ENCODE results near the gene KRT38. TPM values are rescaled to one million over a fixed set of nuclear protein-coding genes. Genes with fewer than 3 reads are reported as not detected.

Gene KRT38
- total and polyA plus RNA-seq, 4 donors = not detected

DNA sequence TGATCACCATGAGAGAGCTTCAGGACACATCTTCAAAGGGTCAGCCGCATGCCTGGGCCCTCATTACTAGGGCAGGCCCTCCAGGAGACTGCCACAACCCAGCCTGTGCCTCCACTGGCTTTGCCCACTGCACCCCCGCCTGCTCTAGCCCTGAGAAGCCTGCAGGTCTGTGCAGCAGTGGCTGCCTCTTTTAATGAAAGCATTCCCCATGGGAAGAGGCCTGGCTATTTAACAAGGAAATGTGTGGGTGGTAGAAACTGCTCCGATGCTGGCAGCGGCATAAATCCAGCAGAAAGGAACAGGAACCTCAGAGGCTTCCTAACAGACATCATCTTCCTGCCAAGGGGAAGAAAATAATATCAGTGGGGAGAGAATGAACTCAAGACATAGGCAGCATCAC lies 26.8 kb upstream of the KRT38 start:
- Histone ChIP-seq H3K36me3 (ENCODE audit: control insufficient read depth in 4 of 4, insufficient read depth in 3 of 4, low read depth in 1 of 4, low read length in 3 of 4) (no peaks in the 10 kb centered on the region), H3K4me1 (ENCODE audit: control insufficient read depth in 4 of 4, insufficient read depth in 4 of 4, low read length in 3 of 4) (no peaks in the 10 kb centered on the region), H3K9me3 (ENCODE audit: control insufficient read depth in 4 of 4, low read length in 3 of 4) (peaks cover 0 to 4% (median 0%) of the 10 kb centered on the region in 4 donors), H3K27me3 (ENCODE audit: control insufficient read depth in 4 of 4, insufficient read depth in 4 of 4, low read length in 3 of 4) (no peaks in the 10 kb centered on the region), H3K27ac (ENCODE audit: low read depth in 1 of 2, low read length in 2 of 2) (no peak overlapping the region), H3K9ac (ENCODE audit: low read depth in 1 of 2, low read length in 2 of 2) (no peak overlapping the region), H3K4me3 (ENCODE audit: low read depth in 1 of 3, low read length in 3 of 3) (no peak overlapping the region)
- TF ChIP-seq SP1 (IDR thresholded peaks at IDR 0.05) = no peak
- TF ChIP-seq RAD21 (IDR thresholded peaks at IDR 0.05) = no peak
- TF ChIP-seq HNF4A (conservative IDR thresholded peaks at IDR 0.05) = no peak
- TF ChIP-seq, protein P1, sequence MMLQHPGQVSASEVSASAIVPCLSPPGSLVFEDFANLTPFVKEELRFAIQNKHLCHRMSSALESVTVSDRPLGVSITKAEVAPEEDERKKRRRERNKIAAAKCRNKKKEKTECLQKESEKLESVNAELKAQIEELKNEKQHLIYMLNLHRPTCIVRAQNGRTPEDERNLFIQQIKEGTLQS (IDR thresholded peaks at IDR 0.05) = no peak
- TF ChIP-seq, protein P2, sequence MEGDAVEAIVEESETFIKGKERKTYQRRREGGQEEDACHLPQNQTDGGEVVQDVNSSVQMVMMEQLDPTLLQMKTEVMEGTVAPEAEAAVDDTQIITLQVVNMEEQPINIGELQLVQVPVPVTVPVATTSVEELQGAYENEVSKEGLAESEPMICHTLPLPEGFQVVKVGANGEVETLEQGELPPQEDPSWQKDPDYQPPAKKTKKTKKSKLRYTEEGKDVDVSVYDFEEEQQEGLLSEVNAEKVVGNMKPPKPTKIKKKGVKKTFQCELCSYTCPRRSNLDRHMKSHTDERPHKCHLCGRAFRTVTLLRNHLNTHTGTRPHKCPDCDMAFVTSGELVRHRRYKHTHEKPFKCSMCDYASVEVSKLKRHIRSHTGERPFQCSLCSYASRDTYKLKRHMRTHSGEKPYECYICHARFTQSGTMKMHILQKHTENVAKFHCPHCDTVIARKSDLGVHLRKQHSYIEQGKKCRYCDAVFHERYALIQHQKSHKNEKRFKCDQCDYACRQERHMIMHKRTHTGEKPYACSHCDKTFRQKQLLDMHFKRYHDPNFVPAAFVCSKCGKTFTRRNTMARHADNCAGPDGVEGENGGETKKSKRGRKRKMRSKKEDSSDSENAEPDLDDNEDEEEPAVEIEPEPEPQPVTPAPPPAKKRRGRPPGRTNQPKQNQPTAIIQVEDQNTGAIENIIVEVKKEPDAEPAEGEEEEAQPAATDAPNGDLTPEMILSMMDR (IDR thresholded peaks at IDR 0.05; ENCODE audit: low read depth, low read length, missing input control) = no peak
- TF ChIP-seq RXRA (IDR thresholded peaks at IDR 0.05) = no peak
- TF ChIP-seq GABPA (IDR thresholded peaks at IDR 0.05 in 1 of 2, conservative IDR thresholded peaks at IDR 0.05 in 1 of 2) = no peak
- TF ChIP-seq, protein P3, sequence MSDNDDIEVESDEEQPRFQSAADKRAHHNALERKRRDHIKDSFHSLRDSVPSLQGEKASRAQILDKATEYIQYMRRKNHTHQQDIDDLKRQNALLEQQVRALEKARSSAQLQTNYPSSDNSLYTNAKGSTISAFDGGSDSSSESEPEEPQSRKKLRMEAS (IDR thresholded peaks at IDR 0.05) = no peak
- no peak for TF ChIP-seq JUND (IDR thresholded peaks at IDR 0.05)
- no peak for TF ChIP-seq FOXA1 (IDR thresholded peaks at IDR 0.05)
- DNase-seq (ENCODE audit: low spot score) = no peak
- 76% methylated on average over 4 of the region's 4 CpGs for WGBS

DNA sequence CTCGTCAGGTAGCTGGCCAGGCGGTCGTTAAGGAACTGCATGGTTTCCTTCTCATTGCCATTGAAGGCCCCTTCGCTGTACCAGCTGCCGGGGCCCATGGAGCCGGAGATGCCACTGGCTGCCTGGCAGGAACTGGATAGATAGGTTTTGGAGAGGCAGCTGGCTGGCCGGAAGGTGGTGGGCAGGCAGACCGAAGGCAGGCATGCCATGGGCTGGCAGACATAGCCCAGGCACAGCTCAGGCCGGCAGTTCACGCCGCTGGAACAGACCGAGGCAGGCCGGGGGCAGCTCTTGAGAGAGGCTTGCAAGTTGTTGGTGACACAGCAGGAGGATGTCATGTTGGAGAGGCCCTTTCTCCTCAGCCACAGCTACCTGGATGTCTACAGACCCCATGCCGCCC lies 26.2 kb upstream of the KRT38 start, which contains the start of gene KRT32:
Gene KRT32 (minus strand): TSS at position 399 of the 400 bp plus-strand sequence. CDS start 61 bp downstream, at position 338.
- DNase-seq (ENCODE audit: low spot score) = no peak
- H3K4me3 ChIP-seq (ENCODE audit: low read depth in 1 of 3, low read length in 3 of 3) = no peak within 1 kb of the TSS
- 88% methylated on average over 14 of the region's 14 CpGs for WGBS
- no peaks in the 10 kb centered on the region for H3K36me3 ChIP-seq (ENCODE audit: control insufficient read depth in 4 of 4, insufficient read depth in 3 of 4, low read depth in 1 of 4, low read length in 3 of 4)
- no peaks in the 10 kb centered on the region for H3K27me3 ChIP-seq (ENCODE audit: control insufficient read depth in 4 of 4, insufficient read depth in 4 of 4, low read length in 3 of 4)
- H3K4me1 ChIP-seq (ENCODE audit: control insufficient read depth in 4 of 4, insufficient read depth in 4 of 4, low read length in 3 of 4) = no peaks in the 10 kb centered on the region
- no peak within 1 kb of the TSS for H3K9ac ChIP-seq (ENCODE audit: low read depth in 1 of 2, low read length in 2 of 2)
- no peak for TF ChIP-seq HNF4G (IDR thresholded peaks at IDR 0.05)
- TF ChIP-seq, protein P3 (IDR thresholded peaks at IDR 0.05) = no peak
- TF ChIP-seq HNF4A (conservative IDR thresholded peaks at IDR 0.05) = no peak
- TF ChIP-seq SP1 (IDR thresholded peaks at IDR 0.05) = no peak
- TF ChIP-seq, protein P2 (IDR thresholded peaks at IDR 0.05; ENCODE audit: low read depth, low read length, missing input control) = no peak
- TF ChIP-seq, protein P1 (IDR thresholded peaks at IDR 0.05) = no peak
- no peak for TF ChIP-seq YY1 (IDR thresholded peaks at IDR 0.05)
- TF ChIP-seq GABPA (IDR thresholded peaks at IDR 0.05 in 1 of 2, conservative IDR thresholded peaks at IDR 0.05 in 1 of 2) = no peak
- no peak for TF ChIP-seq NR2F2 (IDR thresholded peaks at IDR 0.05)
- TF ChIP-seq TAF1 (conservative IDR thresholded peaks at IDR 0.05) = no peak
- no peak for TF ChIP-seq RXRA (IDR thresholded peaks at IDR 0.05)
- TF ChIP-seq EGR1 (IDR thresholded peaks at IDR 0.05; ENCODE audit: low read depth in 2 of 2) = no peak
- H3K9me3 ChIP-seq (ENCODE audit: control insufficient read depth in 4 of 4, low read length in 3 of 4) = peaks cover 0 to 3% (median 0%) of the 10 kb centered on the region in 4 donors
- H3K27ac ChIP-seq (ENCODE audit: low read depth in 1 of 2, low read length in 2 of 2) = no peak within 1 kb of the TSS
